Dendritic cell treated with granulocyte-macrophage colony-stimulating factor and Interleukin-4, amounts not matched to agents 40 ng/mL and 50 ng/mL, for 4 days (primary cell): ENCODE measurements around the gene GGT5.
"Not testable (repeated sequence)": the region's sequence is repeated elsewhere in the genome, so short reads cannot be mapped to it uniquely, and the experiment has no call there.

Experiments
- H3K27ac Mint-ChIP-seq: one replicate; pipeline ENCODE4 v1.8.0; 2022; ENCODE audit warnings: mild to moderate bottlenecking, mixed read lengths
- H3K27me3 Mint-ChIP-seq: one replicate; pipeline ENCODE4 v1.8.0; 2022; ENCODE audit warnings: mild to moderate bottlenecking, mixed read lengths
- H3K36me3 Mint-ChIP-seq: one replicate; pipeline ENCODE4 v1.8.0; 2022; ENCODE audit warnings: low read depth, mixed read lengths
- H3K4me1 Mint-ChIP-seq: one replicate; pipeline ENCODE4 v1.8.0; 2022; ENCODE audit warnings: low read depth, mixed read lengths
- H3K4me3 Mint-ChIP-seq: one replicate; pipeline ENCODE4 v1.8.0; 2022; ENCODE audit warnings: mild to moderate bottlenecking, moderate library complexity, mixed read lengths
- H3K9me3 Mint-ChIP-seq: one replicate; pipeline ENCODE4 v1.8.0; 2022; ENCODE audit warnings: mixed read lengths
- intact Hi-C: fragments of 100-400 bp; cut with micrococcal nuclease; formaldehyde crosslinking; loops from one replicate; pipeline ENCODE4 v1.15.0; 2022

Gene GGT5

GRCh38 chr22:24183321-24184031, 61.4 kb downstream of the GGT5 start:
- Mint-ChIP-seq H3K4me3 (no peak overlapping the region), H3K9me3 (no peaks in the 10 kb centered on the region), H3K27me3 (no peaks in the 10 kb centered on the region), H3K4me1 (peaks cover 21% of the 10 kb centered on the region), H3K36me3 (peaks cover 15% of the 10 kb centered on the region), H3K27ac (no peak overlapping the region)
- intact Hi-C loops = loop anchor here (10.0 kb wide), 1 partner anchor 341 kb away; no protein-coding TSS in a partner anchor

- H3K9me3 Mint-ChIP-seq, H3K27me3 Mint-ChIP-seq: not testable (repeated sequence)
Measured at GRCh38 chr22:24182900-24183246, 62.0 kb downstream of the GGT5 start.

GRCh38 chr22:24181996-24182899, 62.6 kb downstream of the GGT5 start:
- Mint-ChIP-seq H3K9me3 (no peaks in the 10 kb centered on the region), H3K27ac (no peak overlapping the region), H3K36me3 (peaks cover 28% of the 10 kb centered on the region), H3K4me3 (no peak overlapping the region), H3K27me3 (no peaks in the 10 kb centered on the region), H3K4me1 (peaks cover 21% of the 10 kb centered on the region)
- intact Hi-C loops = loop anchor here (10.0 kb wide), 1 partner anchor 343 kb away; no protein-coding TSS in a partner anchor

More at GRCh38 chr22:24182900-24183246, 62.0 kb downstream of the GGT5 start:
- Mint-ChIP-seq H3K4me1 (peaks cover 21% of the 10 kb centered on the region), H3K36me3 (peaks cover 21% of the 10 kb centered on the region)
- intact Hi-C loops = loop anchor here (10.0 kb wide), 1 partner anchor 342 kb away; no protein-coding TSS in a partner anchor
- not testable (repeated sequence) for H3K27ac Mint-ChIP-seq, H3K4me3 Mint-ChIP-seq

GRCh38 chr22:24181088-24181995, 63.5 kb downstream of the GGT5 start, which contains the start of gene SUSD2:
SUSD2 (plus strand) TSS chr22:24181487; CDS start chr22:24181520, 33 bp downstream.
- H3K27me3 Mint-ChIP-seq = no peaks in the 10 kb centered on the region
- H3K4me3 Mint-ChIP-seq = no peak within 1 kb of the TSS
- peak within 1 kb of the TSS; percentile 54 for H3K27ac Mint-ChIP-seq
- H3K4me1 Mint-ChIP-seq = peaks cover 21% of the 10 kb centered on the region
- H3K36me3 Mint-ChIP-seq = peaks cover 37% of the 10 kb centered on the region
- no peaks in the 10 kb centered on the region for H3K9me3 Mint-ChIP-seq
- intact Hi-C loops = loop anchor here (10.0 kb wide), 1 partner anchor 343 kb away; no protein-coding TSS in a partner anchor

- Mint-ChIP-seq H3K27ac (peak overlapping the region; percentile 54), H3K36me3 (peaks cover 45% of the 10 kb centered on the region), H3K27me3 (no peaks in the 10 kb centered on the region), H3K4me1 (peaks cover 21% of the 10 kb centered on the region), H3K9me3 (no peaks in the 10 kb centered on the region), H3K4me3 (no peak overlapping the region)
- intact Hi-C loops = loop anchor here (10.0 kb wide), 1 partner anchor 344 kb away; no protein-coding TSS in a partner anchor
Measured at GRCh38 chr22:24180316-24181087, 64.4 kb downstream of the GGT5 start.

GRCh38 chr22:24179478-24180210, 65.2 kb downstream of the GGT5 start:
- H3K27me3 Mint-ChIP-seq = no peaks in the 10 kb centered on the region
- no peak overlapping the region for H3K4me3 Mint-ChIP-seq
- H3K9me3 Mint-ChIP-seq = no peaks in the 10 kb centered on the region
- H3K4me1 Mint-ChIP-seq = peaks cover 21% of the 10 kb centered on the region
- peaks cover 53% of the 10 kb centered on the region for H3K36me3 Mint-ChIP-seq
- intact Hi-C loops = loop anchor here (10.0 kb wide), 3 partner anchors 65 to 345 kb away; partner anchors contain the start of gene GSTT2
- H3K27ac Mint-ChIP-seq = peak overlapping the region; percentile 54

- H3K9me3 Mint-ChIP-seq = no peaks in the 10 kb centered on the region
- intact Hi-C loops = loop anchor here (10.0 kb wide), 2 partner anchors 64 to 194 kb away; partner anchors contain the start of gene GSTT2
- H3K27me3 Mint-ChIP-seq = no peaks in the 10 kb centered on the region
- H3K4me3 Mint-ChIP-seq = no peak overlapping the region
- peaks cover 61% of the 10 kb centered on the region for H3K36me3 Mint-ChIP-seq
- peak overlapping the region; percentile 54 for H3K27ac Mint-ChIP-seq
- H3K4me1 Mint-ChIP-seq = peaks cover 21% of the 10 kb centered on the region
Measured at GRCh38 chr22:24178502-24179440, 66.1 kb downstream of the GGT5 start.

- H3K4me3 Mint-ChIP-seq = no peak overlapping the region
- peaks cover 21% of the 10 kb centered on the region for H3K4me1 Mint-ChIP-seq
- H3K27me3 Mint-ChIP-seq = no peaks in the 10 kb centered on the region
- peaks cover 69% of the 10 kb centered on the region for H3K36me3 Mint-ChIP-seq
- intact Hi-C loops = loop anchor here (10.0 kb wide), 2 partner anchors 63 to 193 kb away; partner anchors contain the start of gene GSTT2
- H3K9me3 Mint-ChIP-seq = no peaks in the 10 kb centered on the region
- H3K27ac Mint-ChIP-seq = peak overlapping the region; percentile 30
Measured at GRCh38 chr22:24178021-24178431, 66.9 kb downstream of the GGT5 start.

GRCh38 chr22:24177456-24177855, 67.4 kb downstream of the GGT5 start:
- peaks cover 21% of the 10 kb centered on the region for H3K4me1 Mint-ChIP-seq
- no peaks in the 10 kb centered on the region for H3K9me3 Mint-ChIP-seq
- H3K27me3 Mint-ChIP-seq = no peaks in the 10 kb centered on the region
- peaks cover 74% of the 10 kb centered on the region for H3K36me3 Mint-ChIP-seq
- intact Hi-C loops = loop anchor here (10.0 kb wide), 2 partner anchors 63 to 193 kb away; partner anchors contain the start of gene GSTT2
- peak overlapping the region; percentile 30 for H3K27ac Mint-ChIP-seq
- H3K4me3 Mint-ChIP-seq = no peak overlapping the region

- no peaks in the 10 kb centered on the region for H3K27me3 Mint-ChIP-seq
- no peaks in the 10 kb centered on the region for H3K9me3 Mint-ChIP-seq
- H3K36me3 Mint-ChIP-seq = peaks cover 78% of the 10 kb centered on the region
- no peak overlapping the region for H3K4me3 Mint-ChIP-seq
- intact Hi-C loops = loop anchor here (10.0 kb wide), 2 partner anchors 62 to 192 kb away; partner anchors contain the start of gene GSTT2
- peaks cover 21% of the 10 kb centered on the region for H3K4me1 Mint-ChIP-seq
- H3K27ac Mint-ChIP-seq = no peak overlapping the region
Measured at GRCh38 chr22:24177045-24177444, 67.8 kb downstream of the GGT5 start.

GRCh38 chr22:24176630-24177029, 68.3 kb downstream of the GGT5 start:
- Mint-ChIP-seq H3K4me3 (no peak overlapping the region), H3K27ac (no peak overlapping the region), H3K9me3 (no peaks in the 10 kb centered on the region), H3K36me3 (peaks cover 83% of the 10 kb centered on the region), H3K4me1 (peaks cover 21% of the 10 kb centered on the region), H3K27me3 (no peaks in the 10 kb centered on the region)
- intact Hi-C loops = loop anchor here (10.0 kb wide), 2 partner anchors 62 to 192 kb away; partner anchors contain the start of gene GSTT2
